HEK293 (cell line): ENCODE data around the gene NID1.

Experiments used
- CTCF ChIA-PET: fragments of 350-600 bp; formaldehyde crosslinking; extraction: SDS; loops from one replicate; lab custom pipeline; 2021; ENCODE audit warnings: antibody characterized with exemption; lab: Yijun Ruan, JAX
- POLR2A ChIA-PET: fragments of 300-600 bp; formaldehyde crosslinking; extraction: SDS; loops from one replicate; lab custom pipeline; 2020; ENCODE audit warnings: antibody characterized with exemption, inconsistent platforms; lab: Yijun Ruan, JAX
- H3K27ac ChIP-seq: fragments of 200-500 bp; sonication (Bioruptor generic); 2 replicates; pipeline ENCODE4 v1.5.1; 2014; ENCODE audit warnings: low read depth, low read length, control low read depth, inconsistent platforms; ENCODE audit errors: extremely low read depth
- H3K36me3 ChIP-seq, 2 experiments: fragments of 200-500 bp in 1 of 2; sonication (Bioruptor generic) in 1 of 2; 1 replicate in 1 of 2; 2 replicates in 1 of 2; pipeline ENCODE4 v1.5.1; 2014 to 2017; ENCODE audit warnings: inconsistent platforms in 2 of 2, low read length in 2 of 2; ENCODE audit not compliant: control insufficient read depth in 2 of 2, insufficient read depth in 1 of 2
- H3K4me1 ChIP-seq: fragments of 200-500 bp; sonication (Bioruptor generic); 2 replicates; pipeline ENCODE4 v1.5.1; 2014; ENCODE audit warnings: mild to moderate bottlenecking, low read length, inconsistent platforms; ENCODE audit not compliant: control insufficient read depth, insufficient read depth
- H3K4me3 ChIP-seq: 2 replicates; pipeline ENCODE4 v1.5.1; 2011; ENCODE audit warnings: low read depth, mild to moderate bottlenecking, control low read depth, low read length, moderate library complexity
- H3K9me3 ChIP-seq: fragments of 200-500 bp; sonication (Bioruptor generic); 2 replicates; pipeline ENCODE4 v1.5.1; 2014; ENCODE audit warnings: low read depth, low read length, inconsistent platforms; ENCODE audit not compliant: control insufficient read depth, insufficient read depth
- BCL11A ChIP-seq: fragments of 450-650 bp; formaldehyde crosslinking; IDR thresholded peaks from 2 replicates; pipeline ENCODE4 v1.5.1; 2016; ENCODE audit warnings: low read depth, missing biosample characterization, missing genetic modification characterization
- IKZF3 ChIP-seq: fragments of 450-650 bp; IDR thresholded peaks from 2 replicates; pipeline ENCODE4 v1.5.0; 2018; ENCODE audit warnings: missing biosample characterization, mild to moderate bottlenecking, missing genetic modification characterization, moderate library complexity
- KLF8 ChIP-seq: fragments of 450-650 bp; formaldehyde crosslinking; IDR thresholded peaks from 2 replicates; pipeline ENCODE4 v1.5.1; 2016; ENCODE audit warnings: missing biosample characterization, missing genetic modification characterization
- PRDM1 ChIP-seq: fragments of 450-650 bp; formaldehyde crosslinking; IDR thresholded peaks from 2 replicates; pipeline ENCODE4; 2016; ENCODE audit warnings: missing biosample characterization, missing genetic modification characterization
- PRDM10 ChIP-seq: fragments of 450-650 bp; formaldehyde crosslinking; IDR thresholded peaks from 2 replicates; pipeline ENCODE4 v1.5.1; 2016; ENCODE audit warnings: missing biosample characterization, missing genetic modification characterization
- YY2 ChIP-seq: fragments of 450-650 bp; formaldehyde crosslinking; IDR thresholded peaks from 2 replicates; pipeline ENCODE4 v1.5.1; 2016; ENCODE audit warnings: missing biosample characterization, missing genetic modification characterization
- ZBTB48 ChIP-seq: fragments of 450-650 bp; formaldehyde crosslinking; IDR thresholded peaks from 2 replicates; pipeline ENCODE4 v1.5.1; 2016; ENCODE audit warnings: missing biosample characterization, missing genetic modification characterization
- ZFHX2 ChIP-seq: fragments of 450-650 bp; formaldehyde crosslinking; conservative IDR thresholded peaks from 2 replicates; pipeline ENCODE4 v1.5.1; 2016; ENCODE audit warnings: missing biosample characterization, missing genetic modification characterization
- ZNF114 ChIP-seq: fragments of 450-650 bp; formaldehyde crosslinking; IDR thresholded peaks from 2 replicates; pipeline ENCODE4 v1.5.0; 2017; ENCODE audit warnings: missing biosample characterization, missing genetic modification characterization
- ZNF157 ChIP-seq: fragments of 450-650 bp; formaldehyde crosslinking; IDR thresholded peaks from 2 replicates; pipeline ENCODE4 v1.5.1; 2016; ENCODE audit warnings: missing biosample characterization, missing genetic modification characterization
- ZNF18 ChIP-seq: fragments of 450-650 bp; formaldehyde crosslinking; IDR thresholded peaks from 2 replicates; pipeline ENCODE4 v1.5.1; 2016; ENCODE audit warnings: missing biosample characterization, missing genetic modification characterization
- ZNF202 ChIP-seq: fragments of 450-650 bp; formaldehyde crosslinking; IDR thresholded peaks from 2 replicates; pipeline ENCODE4 v1.5.1; 2016; ENCODE audit warnings: missing biosample characterization, missing genetic modification characterization, borderline replicate concordance
- ZNF24 ChIP-seq: fragments of 450-650 bp; formaldehyde crosslinking; IDR thresholded peaks from 2 replicates; pipeline ENCODE4 v1.5.1; 2016; ENCODE audit warnings: missing biosample characterization, missing genetic modification characterization
- ZNF350 ChIP-seq: fragments of 450-650 bp; formaldehyde crosslinking; IDR thresholded peaks from 2 replicates; pipeline ENCODE4 v1.5.0; 2017; ENCODE audit warnings: missing biosample characterization, mild to moderate bottlenecking, missing genetic modification characterization
- ZNF366 ChIP-seq: fragments of 450-650 bp; formaldehyde crosslinking; conservative IDR thresholded peaks from 2 replicates; pipeline ENCODE4 v1.5.1; 2016; ENCODE audit warnings: missing biosample characterization, missing genetic modification characterization
- ZNF423 ChIP-seq: fragments of 450-650 bp; formaldehyde crosslinking; IDR thresholded peaks from 2 replicates; pipeline ENCODE4 v1.5.1; 2016; ENCODE audit warnings: missing biosample characterization, missing genetic modification characterization
- ZNF501 ChIP-seq: fragments of 450-650 bp; formaldehyde crosslinking; IDR thresholded peaks from 2 replicates; pipeline ENCODE4 v1.5.1; 2016; ENCODE audit warnings: missing biosample characterization, missing genetic modification characterization
- ZNF629 ChIP-seq: fragments of 450-650 bp; formaldehyde crosslinking; IDR thresholded peaks from 2 replicates; pipeline ENCODE4 v1.5.1; 2017; ENCODE audit warnings: missing biosample characterization, missing genetic modification characterization
- ZNF658 ChIP-seq: fragments of 450-650 bp; formaldehyde crosslinking; IDR thresholded peaks from 2 replicates; pipeline ENCODE4; 2016; ENCODE audit warnings: missing biosample characterization, missing genetic modification characterization
- TF ChIP-seq, protein P1 (sequence below): fragments of 450-650 bp; formaldehyde crosslinking; IDR thresholded peaks from 2 replicates; pipeline ENCODE4 v1.5.1; 2016; ENCODE audit warnings: missing biosample characterization, missing genetic modification characterization

The NID1 gene

GRCh38 chr1:236057546-236057945 lies 7.3 kb downstream of the NID1 start:
- CTCF ChIA-PET = no interaction called here
- Histone ChIP-seq H3K27ac (no peak overlapping the region), H3K4me3 (no peak overlapping the region), H3K9me3 (no peaks in the 10 kb centered on the region), H3K36me3 (peaks cover 3 to 4% of the 10 kb centered on the region in 2 experiments; a peak in 2 of 3 replicates), H3K4me1 (peaks cover 12% of the 10 kb centered on the region)
- TF ChIP-seq ZNF350 (tag by site-specific recombination) = no peak
- no peak for TF ChIP-seq ZNF18 (tag by site-specific recombination)
- 0 out of 2 replicates have a peak, but pooled peaks have one; percentile 43 for TF ChIP-seq ZNF114 (tag by site-specific recombination)
- no peak for TF ChIP-seq ZFHX2 (tag by site-specific recombination)
- no peak for TF ChIP-seq YY2
- TF ChIP-seq PRDM1 (tag by site-specific recombination) = peak; percentile 43; the same call in 1 of the 2 replicates
- 0 out of 2 replicates have a peak, but pooled peaks have one; percentile 5 for TF ChIP-seq KLF8 (tag by site-specific recombination)
- TF ChIP-seq ZNF157 (tag by site-specific recombination) = no peak
- peak; percentile 71 for TF ChIP-seq ZNF366 (tag by site-specific recombination)
- TF ChIP-seq BCL11A (tag by site-specific recombination) = no peak
- POLR2A ChIA-PET = interaction anchor here (0.7 kb wide), 1 partner anchor 88 kb away, joined by 6 read pairs; no protein-coding TSS in a partner anchor

DNA sequence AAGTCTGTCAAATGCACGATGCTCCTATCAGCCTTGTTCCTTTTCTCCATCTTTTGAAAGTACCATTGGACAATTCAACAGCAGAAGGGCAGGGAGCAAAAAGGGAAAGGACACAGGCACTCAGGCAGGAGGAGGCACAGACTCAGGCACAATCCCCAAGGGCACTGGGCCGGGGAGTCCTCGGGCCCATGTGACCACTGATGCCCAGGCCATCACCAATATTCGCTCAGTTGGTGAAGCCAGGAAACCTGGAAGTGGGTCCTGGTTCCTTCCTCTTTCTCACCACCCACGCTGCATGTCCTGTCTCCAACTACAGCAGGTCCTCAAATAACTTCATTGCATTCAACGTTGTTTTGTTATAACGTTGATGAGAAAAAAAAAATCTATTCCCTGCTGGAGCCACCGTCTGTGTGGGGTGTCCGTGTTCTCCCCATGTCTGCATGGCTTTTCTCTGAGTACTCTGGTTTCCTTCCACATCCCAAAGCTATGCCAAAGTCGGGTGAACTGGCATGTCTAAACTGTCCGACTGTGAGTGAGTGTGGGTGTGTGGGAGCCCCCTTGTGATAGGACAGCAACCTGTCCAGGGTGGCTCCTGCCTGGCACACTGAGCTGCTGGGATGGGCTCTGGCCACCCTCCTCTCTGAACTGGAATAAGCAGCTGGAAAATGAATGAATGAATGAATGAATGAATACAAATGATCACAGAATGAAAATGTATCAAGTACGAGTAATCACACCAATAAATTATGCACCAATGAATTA lies 12.5 kb downstream of the NID1 start:
- H3K9me3 ChIP-seq = no peaks in the 10 kb centered on the region
- ChIA-PET POLR2A (no interaction called here), CTCF (interaction anchor here (0.6 to 1.5 kb wide), 6 partner anchors 9 to 578 kb away, joined by 3 to 6 read pairs (median 4); no protein-coding TSS in a partner anchor)
- H3K36me3 ChIP-seq = peaks cover 3 to 11% of the 10 kb centered on the region in 2 experiments
- no peak overlapping the region for H3K4me3 ChIP-seq
- H3K4me1 ChIP-seq = no peaks in the 10 kb centered on the region; the same call in 1 of the 2 replicates
- TF ChIP-seq ZFHX2 (tag by site-specific recombination) (peak; percentile 45), ZNF501 (tag by site-specific recombination) (no peak), ZNF24 (tag by site-specific recombination) (peak; percentile 66; the same call in 1 of the 2 replicates), ZNF658 (no peak)
- TF ChIP-seq, protein P1, sequence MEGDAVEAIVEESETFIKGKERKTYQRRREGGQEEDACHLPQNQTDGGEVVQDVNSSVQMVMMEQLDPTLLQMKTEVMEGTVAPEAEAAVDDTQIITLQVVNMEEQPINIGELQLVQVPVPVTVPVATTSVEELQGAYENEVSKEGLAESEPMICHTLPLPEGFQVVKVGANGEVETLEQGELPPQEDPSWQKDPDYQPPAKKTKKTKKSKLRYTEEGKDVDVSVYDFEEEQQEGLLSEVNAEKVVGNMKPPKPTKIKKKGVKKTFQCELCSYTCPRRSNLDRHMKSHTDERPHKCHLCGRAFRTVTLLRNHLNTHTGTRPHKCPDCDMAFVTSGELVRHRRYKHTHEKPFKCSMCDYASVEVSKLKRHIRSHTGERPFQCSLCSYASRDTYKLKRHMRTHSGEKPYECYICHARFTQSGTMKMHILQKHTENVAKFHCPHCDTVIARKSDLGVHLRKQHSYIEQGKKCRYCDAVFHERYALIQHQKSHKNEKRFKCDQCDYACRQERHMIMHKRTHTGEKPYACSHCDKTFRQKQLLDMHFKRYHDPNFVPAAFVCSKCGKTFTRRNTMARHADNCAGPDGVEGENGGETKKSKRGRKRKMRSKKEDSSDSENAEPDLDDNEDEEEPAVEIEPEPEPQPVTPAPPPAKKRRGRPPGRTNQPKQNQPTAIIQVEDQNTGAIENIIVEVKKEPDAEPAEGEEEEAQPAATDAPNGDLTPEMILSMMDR = peak; percentile 42; the same call in 1 of the 2 replicates
- TF ChIP-seq, all 188 proteins: peak for 3
- no peak overlapping the region for H3K27ac ChIP-seq

DNA sequence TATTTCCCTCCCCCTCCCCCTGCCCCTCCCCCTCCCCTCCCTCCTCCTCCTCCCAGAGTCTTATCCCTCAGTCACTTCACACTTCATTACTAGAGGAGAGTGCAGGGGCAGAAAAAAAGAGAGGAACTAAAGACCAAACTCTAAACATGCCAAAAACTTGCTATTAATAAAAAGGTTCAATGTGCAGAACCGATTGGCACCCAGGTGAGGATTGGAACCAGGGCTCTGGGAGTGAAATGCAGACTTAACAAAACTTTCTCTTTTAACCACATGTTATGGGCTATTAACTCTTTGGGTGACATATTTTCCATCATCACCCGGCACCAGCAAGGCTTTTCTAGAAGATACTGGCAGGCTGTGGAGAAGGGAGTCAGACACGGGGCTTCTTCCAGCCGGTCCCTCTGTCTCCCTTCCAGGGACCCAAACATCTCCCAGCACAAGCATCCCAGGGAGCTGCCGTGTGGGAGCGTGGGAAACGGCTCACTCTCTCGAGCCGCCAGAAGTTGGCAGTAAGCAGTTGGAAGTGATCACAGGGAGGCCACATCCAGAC lies 13.6 kb downstream of the NID1 start:
- H3K9me3 ChIP-seq = no peaks in the 10 kb centered on the region
- ChIA-PET CTCF (interaction anchor here (0.7 to 1.2 kb wide), 5 partner anchors 10 to 537 kb away, joined by 3 to 6 read pairs (median 5); no protein-coding TSS in a partner anchor), POLR2A (no interaction called here)
- no peak for TF ChIP-seq PRDM10 (tag by site-specific recombination)
- peak; percentile 10; the same call in 1 of the 2 replicates for TF ChIP-seq IKZF3
- TF ChIP-seq ZBTB48 (tag by site-specific recombination) = peak; percentile 68; the same call in 1 of the 2 replicates
- no peak for TF ChIP-seq ZNF629 (tag by site-specific recombination)
- TF ChIP-seq ZNF423 (tag by site-specific recombination) = no peak
- no peak for TF ChIP-seq ZNF202 (tag by site-specific recombination)
- no peak for TF ChIP-seq ZNF501 (tag by site-specific recombination)
- no peaks in the 10 kb centered on the region; the same call in 1 of the 2 replicates for H3K4me1 ChIP-seq
- H3K27ac ChIP-seq = no peak overlapping the region
- peaks cover 5 to 22% of the 10 kb centered on the region in 2 experiments for H3K36me3 ChIP-seq
- no peak overlapping the region for H3K4me3 ChIP-seq
